Mammary epithelial cell (primary cell): Measurements from ENCODE around the gene FSTL3.

Source experiments
- CTCF ChIP-seq, 2 donors: IDR thresholded peaks in 1 of 2; conservative IDR thresholded peaks in 1 of 2; 2 replicates each; pipeline ENCODE4 v1.5.1; 2011 to 2012; ENCODE audit warnings: inconsistent platforms in 2 of 2, low read length in 2 of 2, mild to moderate bottlenecking in 2 of 2, control low read depth in 1 of 2, low read depth in 1 of 2; ENCODE audit not compliant: insufficient read depth in 1 of 2; ENCODE audit errors: extremely low read depth in 1 of 2
- EZH2 ChIP-seq: IDR thresholded peaks from 2 replicates; pipeline ENCODE4 v1.6.1; 2012; ENCODE audit warnings: low read length, inconsistent platforms, borderline replicate concordance

- TF ChIP-seq CTCF (conservative IDR thresholded peaks at IDR 0.05 in 1 of 2, IDR thresholded peaks at IDR 0.05 in 1 of 2; ENCODE audit: extremely low read depth in 1 of 2, insufficient read depth in 1 of 2, low read depth in 1 of 2, low read length in 2 of 2) (no peak), EZH2 (no peak)
Measured at GRCh38 chr19:686589-687297, 10.6 kb downstream of the FSTL3 start.
